GM15510 (cell line): ENCODE results near the gene ABRACL.
A peak's percentile ranks its signal among the peaks of the same experiment; 100 is the strongest.

Source experiments
- POLR2A ChIP-seq: IDR thresholded peaks from 3 replicates; pipeline ENCODE4 v1.6.1; 2011; ENCODE audit warnings: borderline replicate concordance; ENCODE audit not compliant: insufficient read length; ENCODE audit errors: extremely low read depth

Gene ABRACL, protein sequence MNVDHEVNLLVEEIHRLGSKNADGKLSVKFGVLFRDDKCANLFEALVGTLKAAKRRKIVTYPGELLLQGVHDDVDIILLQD

GRCh38 chr6:139028658-139029469 is at the start of gene ABRACL:
Gene ABRACL (plus strand): TSS chr6:139028745. CDS start chr6:139034161, 5,416 bp downstream.
- peak; percentile 57 for TF ChIP-seq POLR2A

GRCh38 chr6:138979365-138979764 is 49.2 kb upstream of the ABRACL start:
- no peak for TF ChIP-seq POLR2A

GRCh38 chr6:138979813-138980668 is 48.5 kb upstream of the ABRACL start:
- no peak for TF ChIP-seq POLR2A

DNA sequence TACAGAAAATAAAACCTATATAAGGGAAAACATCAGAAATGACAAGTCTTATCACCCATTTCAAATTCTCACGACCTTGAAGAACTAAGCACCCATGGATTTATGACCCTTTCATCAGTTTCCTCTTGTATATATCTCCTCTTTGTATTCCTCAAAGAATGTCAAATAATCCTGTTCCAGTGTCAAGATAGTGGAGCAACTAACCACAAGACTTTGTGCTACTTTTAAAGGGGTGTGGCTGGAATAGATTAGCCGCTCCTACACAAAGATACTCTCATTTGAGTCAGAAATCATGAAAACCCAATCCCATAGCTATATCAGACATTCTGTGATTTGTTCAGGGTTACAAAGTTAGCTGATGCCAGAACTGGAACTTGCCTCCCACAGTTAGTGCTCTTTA is 47.1 kb upstream of the ABRACL start:
- TF ChIP-seq POLR2A: no peak

DNA sequence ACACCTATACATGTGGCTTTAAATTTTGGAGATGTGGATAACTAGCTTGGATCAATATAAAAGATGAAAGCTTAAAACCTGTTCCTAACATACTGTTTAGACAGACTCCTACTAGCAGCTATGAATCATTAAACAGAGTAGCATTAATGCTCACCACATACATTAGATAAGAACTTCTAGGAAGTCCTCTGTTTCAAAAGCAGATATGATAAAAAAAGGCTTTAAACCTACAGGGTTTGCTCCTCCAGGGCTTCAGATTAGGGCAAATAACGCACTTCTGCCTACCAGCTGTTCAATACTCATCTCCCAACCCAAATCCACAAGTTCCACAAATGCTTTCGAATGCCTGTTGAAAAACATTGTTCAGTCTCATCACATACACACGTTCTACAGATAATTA is 42.0 kb upstream of the ABRACL start:
- TF ChIP-seq POLR2A: no peak

GRCh38 chr6:138987080-138987642 is 41.4 kb upstream of the ABRACL start:
- TF ChIP-seq POLR2A: no peak

DNA sequence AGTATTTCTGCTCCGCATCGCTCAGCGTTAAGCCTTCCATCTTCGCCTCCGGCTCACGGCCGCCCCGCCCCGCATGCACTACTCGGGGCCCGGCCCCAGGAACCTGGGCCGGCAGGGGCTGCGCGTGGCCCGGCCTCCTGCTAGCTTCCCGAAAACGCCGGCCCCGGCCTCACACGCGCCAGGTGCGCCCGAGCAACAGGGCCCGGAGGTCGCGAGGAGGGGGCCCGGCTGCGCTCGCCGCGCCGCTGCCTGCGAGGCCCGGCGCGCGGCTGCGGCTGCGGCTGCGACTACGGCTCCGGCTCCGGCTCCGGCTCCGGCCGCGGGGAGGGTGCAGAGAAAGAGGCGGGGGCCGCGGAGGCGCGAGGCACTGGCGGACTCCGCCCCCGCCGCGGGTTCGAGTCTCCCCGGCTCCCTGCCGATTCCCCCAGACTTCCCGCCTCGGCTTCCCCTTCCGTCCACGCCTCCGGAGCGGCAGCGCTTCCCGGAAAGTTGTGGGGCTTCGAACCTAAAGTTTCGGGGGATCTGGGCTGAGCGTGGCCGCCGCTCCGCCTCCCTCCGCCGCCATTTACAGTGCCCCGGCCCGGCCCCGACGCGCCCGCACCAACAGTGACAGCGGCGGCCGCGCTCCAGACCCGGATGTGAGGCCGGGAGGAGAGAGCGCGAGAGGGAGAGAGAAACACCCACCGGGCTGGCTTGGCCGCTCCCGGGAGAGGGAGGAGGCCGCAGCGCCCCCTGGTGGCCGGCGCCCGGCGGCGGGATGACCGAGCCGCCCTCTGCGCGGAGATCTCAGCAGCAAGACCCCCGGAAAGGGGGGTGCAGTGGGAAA is 40.7 kb upstream of the ABRACL start, which contains the start of gene REPS1:
REPS1 (minus strand) TSS at position 611 of the 826 bp plus-strand sequence; CDS start at position 40, 571 bp downstream.
- TF ChIP-seq POLR2A: peak; percentile 85

DNA sequence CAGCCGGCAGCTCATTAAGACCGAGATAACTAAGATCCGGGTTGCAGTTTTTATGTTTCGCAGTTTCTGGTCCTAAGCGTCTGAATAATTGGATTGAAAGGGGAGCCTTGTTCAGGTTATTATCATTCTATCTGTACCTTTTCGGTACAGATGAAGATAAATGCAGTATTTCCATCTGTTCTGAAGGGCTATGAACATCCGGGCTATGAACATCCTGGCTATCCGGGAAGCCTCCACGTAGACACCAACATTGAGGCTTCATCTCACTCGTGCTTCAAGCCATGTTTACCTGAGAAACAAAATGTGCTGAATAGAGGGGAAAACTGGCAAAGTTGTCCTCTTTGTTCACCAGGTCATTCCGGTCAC is 40.1 kb upstream of the ABRACL start:
- TF ChIP-seq POLR2A: no peak

DNA sequence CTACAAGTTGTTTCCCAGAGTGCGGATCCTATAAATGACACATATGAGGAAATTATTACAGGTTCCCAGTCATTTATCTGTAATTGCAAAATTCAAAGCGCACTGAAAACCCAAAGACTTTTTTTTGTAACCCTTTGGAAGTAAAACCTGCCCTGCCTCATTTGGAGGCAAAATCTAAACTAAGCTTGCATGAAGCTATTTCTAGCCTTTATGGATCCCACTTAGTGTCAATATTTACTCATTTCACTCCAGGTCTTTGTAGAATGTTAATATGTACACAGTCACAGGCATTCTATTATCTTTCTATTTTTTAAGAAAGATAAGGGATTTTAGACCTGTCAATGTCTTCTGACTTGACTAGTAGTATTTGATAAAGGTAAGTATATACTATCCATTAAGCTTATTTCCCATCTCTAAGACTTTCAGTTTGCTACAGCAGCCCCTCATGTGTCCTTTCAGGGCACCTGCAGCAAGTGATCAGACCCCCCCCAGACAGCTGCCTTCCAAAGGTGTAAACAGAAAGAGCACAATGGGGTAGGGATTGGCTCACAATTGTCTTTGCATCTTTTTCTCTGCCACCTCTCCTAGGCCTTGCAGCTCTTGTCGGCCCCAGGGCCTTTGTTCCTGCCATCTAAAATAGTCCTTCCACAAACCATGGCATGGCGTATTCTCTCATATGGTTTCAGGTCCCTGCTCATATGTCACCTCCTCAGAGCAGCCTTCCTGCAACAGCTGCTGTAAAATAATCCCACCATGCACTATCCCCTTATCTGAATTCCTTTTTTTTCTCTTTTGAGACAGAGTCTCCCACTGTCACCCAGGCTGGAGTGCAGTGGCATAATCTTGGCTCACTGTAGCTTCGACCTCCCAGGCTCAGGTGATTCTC is 39.2 kb upstream of the ABRACL start:
- no peak for TF ChIP-seq POLR2A

DNA sequence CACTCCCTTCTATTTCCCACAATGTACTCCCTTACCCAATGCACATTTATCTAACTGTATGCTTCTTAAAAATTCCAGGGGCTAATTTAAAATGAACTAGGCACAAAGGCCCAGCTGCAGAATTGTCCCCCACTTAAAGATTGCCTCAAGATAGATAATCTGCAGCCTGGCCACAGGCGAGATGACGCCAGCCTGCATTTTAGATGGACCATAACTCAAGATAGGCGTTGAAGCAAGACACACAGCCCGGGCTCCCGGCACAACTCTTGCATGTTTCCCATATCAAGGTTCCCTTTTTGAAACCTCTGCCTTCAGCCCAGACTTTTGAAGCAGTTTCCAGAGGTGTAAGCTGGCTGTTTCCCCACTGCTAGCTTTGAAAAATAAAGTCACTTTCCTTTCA is 37.3 kb upstream of the ABRACL start:
- TF ChIP-seq POLR2A: no peak

GRCh38 chr6:138996524-138996923 is 32.0 kb upstream of the ABRACL start:
- no peak for TF ChIP-seq POLR2A

- no peak for TF ChIP-seq POLR2A
Observed at GRCh38 chr6:138997136-138997535, 31.4 kb upstream of the ABRACL start.
